GM20000 (cell line): ENCODE data around the gene REPS2.
"Not testable (repeated sequence)": the region's sequence is repeated elsewhere in the genome, so short reads cannot be mapped to it uniquely, and the experiment has no call there.

Experiments
- DNase-seq: peaks from one replicate; pipeline ENCODE4 v3.0.0; 2012; ENCODE audit warnings: low spot score
- TF ChIP-seq, protein P1 (sequence below): IDR thresholded peaks from 2 replicates; pipeline ENCODE4 v1.5.1; 2012; ENCODE audit warnings: mild to moderate bottlenecking, control low read depth; ENCODE audit errors: extremely low read depth, missing control alignments

The REPS2 gene

DNA sequence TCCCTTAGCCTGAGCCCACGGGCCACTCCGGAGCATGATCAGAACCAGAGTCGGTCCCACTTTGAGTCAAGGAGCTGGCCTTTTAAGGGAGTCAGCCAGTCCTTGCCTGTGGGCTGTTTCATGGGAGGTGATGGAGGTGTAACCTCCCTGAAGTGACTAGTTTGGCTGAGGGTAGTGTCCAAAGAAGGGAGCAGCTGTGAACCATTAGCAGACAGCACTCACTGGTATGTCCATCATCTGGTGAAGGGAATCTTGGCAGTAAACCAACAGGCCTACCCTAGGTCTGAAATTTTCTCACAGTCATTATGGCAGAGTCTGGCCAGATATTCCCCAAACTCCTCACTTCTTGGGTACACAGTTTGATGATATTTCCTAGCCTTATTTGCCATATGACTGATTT, 12.3 kb upstream of the REPS2 start:
- DNase-seq: no peak
- TF ChIP-seq, protein P1, sequence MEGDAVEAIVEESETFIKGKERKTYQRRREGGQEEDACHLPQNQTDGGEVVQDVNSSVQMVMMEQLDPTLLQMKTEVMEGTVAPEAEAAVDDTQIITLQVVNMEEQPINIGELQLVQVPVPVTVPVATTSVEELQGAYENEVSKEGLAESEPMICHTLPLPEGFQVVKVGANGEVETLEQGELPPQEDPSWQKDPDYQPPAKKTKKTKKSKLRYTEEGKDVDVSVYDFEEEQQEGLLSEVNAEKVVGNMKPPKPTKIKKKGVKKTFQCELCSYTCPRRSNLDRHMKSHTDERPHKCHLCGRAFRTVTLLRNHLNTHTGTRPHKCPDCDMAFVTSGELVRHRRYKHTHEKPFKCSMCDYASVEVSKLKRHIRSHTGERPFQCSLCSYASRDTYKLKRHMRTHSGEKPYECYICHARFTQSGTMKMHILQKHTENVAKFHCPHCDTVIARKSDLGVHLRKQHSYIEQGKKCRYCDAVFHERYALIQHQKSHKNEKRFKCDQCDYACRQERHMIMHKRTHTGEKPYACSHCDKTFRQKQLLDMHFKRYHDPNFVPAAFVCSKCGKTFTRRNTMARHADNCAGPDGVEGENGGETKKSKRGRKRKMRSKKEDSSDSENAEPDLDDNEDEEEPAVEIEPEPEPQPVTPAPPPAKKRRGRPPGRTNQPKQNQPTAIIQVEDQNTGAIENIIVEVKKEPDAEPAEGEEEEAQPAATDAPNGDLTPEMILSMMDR: no peak

DNA sequence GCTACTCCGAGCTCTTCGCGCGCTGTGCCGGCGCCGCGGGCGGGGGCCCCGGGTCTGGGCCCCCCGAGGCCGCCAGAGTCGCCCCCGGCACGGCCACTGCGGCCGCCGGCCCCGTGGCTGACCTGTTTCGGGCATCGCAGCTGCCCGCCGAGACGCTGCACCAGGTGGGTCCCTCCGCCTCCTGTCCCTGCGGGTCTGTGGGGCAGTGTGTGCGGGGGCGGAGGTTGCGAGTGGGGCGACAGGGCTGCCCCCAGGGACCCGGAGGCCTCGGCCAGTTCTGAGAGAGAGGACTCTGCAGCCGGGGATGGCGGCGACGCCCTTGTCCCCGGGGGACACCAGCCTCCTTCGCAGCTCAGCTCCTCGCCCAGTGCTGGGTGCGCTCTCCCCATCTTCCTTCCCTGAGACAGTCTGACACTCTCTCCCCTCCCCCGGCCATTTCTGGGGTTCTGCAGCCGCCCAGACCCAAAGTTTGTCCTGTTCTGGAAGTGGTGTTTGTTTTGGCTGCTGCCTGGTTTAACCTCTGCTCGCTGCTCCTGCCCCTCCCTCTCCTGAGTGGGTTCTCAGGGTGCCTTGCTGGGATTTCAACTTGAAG, 609 bp downstream of the REPS2 start:
- DNase-seq: peak; percentile 21
- TF ChIP-seq, protein P1: no peak

DNA sequence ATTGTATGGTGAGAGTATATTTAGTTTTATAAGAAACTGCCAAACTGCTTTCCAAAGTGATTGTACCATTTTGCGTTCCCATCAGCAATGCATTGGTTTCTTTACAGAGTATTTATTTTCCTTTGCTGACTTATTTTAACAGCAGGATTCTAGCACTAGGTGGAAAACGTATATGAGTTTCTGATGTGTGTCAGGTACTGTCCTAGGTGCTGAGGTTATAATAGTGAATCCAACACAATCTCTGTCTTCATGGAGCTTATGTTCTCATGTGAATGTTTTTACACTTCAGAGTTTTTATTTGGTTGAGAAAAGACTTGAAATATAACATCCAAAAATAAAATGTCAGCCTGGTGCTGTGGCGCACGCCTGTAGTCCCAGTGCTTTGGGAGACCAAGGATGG, 4.0 kb downstream of the REPS2 start:
- TF ChIP-seq, protein P1: no peak
- no peak for DNase-seq

DNA sequence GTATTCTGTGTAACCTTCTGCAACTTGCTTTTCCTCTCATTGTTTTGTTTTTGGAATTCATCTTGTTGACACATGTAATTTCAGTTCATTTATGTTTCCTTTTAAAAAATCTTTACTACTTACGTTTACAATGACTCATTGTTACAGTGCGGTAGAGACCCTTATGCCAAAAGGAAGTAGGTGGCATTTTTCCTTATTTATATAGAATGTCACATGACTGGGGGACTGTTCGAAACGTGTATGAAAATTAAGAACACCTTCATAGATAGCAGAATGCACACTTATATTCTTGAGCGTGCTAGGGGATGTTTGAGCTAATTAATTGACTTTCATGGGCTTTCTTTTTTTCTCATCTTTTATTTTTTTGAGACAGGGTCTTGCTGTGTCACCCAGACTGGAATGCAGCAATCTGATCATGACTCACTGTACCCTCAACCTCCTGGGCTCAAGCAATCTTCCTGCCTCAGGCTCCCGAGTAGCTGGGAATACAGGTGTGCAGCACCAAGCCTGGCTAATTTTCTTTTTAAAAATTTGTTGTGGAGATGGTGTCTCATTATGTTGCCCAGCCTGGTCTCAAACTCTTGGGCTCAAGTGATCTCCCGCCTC, 7.3 kb downstream of the REPS2 start:
- TF ChIP-seq, protein P1: no peak
- DNase-seq: no peak

DNA sequence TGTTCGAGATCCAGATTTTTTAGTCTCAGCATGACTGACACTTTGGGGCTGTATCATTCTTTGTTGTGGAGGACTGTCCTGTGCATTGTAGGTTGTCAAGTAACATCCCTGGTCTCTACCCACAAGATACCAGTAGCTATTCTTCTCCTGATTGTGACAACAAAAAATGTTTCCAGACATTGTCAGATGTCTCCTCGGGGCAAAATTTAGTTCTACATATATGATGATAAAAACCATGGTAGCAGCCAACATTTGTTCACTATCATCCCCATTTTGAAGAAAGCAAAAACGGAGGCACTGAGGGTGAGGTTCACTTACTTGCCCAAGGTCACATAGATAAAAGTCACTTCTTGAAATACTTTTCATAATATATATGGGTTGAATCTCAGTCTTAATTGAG, 11.3 kb downstream of the REPS2 start:
- TF ChIP-seq, protein P1: no peak
- no peak for DNase-seq

DNA sequence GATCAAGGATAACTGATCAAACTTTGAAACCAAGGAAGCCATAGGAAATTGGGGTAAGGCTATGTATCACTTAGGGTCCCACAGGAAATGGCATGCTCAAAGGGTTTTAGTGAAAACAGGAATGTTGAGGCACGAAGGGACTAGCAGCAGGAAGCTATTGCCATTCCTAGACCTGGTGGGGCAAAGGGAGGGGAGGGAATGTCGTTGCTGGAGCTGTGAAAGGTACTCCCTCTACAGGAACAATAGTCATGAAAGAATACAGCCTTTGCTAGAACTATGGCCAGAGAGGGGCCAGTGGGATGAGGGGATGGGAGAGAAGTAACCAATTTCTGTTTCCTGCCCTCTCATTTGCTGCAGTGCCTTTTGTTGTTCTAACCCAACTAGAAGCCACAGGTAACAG, 11.9 kb downstream of the REPS2 start:
- no peak for DNase-seq
- TF ChIP-seq, protein P1: no peak

DNA sequence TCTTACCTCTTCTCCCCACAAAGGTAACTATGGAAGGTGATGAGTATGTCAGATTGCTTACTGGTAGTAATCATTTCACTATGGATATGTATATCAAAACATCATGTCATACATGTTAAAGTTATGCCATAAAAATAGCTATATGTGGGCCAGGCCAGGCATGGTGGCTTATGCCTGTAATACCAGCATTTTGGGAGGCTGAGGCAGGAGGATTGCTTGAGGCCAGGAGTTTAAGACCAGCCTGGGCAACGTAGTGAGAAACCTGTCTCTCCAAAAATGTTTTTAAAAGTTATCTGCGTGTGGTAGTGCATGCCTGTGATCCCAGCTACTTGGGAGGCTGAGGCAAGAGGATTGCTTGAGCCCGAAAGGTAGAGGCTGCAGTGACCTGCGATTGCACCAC, 16.2 kb downstream of the REPS2 start:
- DNase-seq: not testable (repeated sequence)

DNA sequence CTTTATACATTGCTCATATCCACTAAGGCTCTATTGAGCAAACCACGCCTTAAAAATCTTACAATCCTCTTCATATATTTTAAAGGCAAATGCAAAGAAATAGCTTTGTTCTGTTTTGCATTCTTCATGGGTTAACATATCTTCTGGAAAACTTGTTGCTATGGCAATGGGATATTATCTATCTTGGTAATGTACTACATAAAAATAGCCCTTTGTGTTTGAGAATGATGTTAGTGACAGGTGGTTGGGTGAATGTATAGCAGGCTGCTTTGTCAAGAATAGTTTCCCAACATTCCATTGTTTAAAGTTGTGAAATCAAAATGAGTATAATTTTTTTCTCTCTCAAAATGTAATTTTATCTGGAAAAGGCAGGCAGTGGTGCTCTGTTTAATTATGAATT, 16.8 kb downstream of the REPS2 start:
- DNase-seq: no peak
- TF ChIP-seq, protein P1: no peak

DNA sequence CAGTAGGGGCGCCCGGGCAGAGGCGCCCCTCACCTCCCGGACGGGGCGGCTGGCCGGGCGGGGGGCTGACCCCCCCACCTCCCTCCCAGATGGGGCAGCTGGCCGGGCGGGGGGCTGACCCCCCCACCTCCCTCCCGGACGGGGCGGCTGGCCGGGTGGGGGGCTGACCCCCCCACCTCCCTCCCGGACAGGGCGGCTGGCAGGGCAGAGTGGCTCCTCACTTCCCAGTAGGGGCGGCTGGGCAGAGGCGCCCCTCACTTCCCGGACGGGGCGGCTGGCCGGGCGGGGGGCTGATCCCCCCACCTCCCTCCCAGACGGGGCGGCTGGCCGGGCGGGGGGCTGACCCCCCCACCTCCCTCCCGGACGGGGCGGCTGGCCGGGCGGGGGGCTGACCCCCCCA, 18.5 kb downstream of the REPS2 start:
- not testable (repeated sequence) for DNase-seq
